Caco-2 (cell line): ENCODE results near the gene SPOP. TPM values are rescaled to one million over a fixed set of nuclear protein-coding genes. Genes with fewer than 3 reads are reported as not detected.

Experiments used
- BruUV-seq: library from RNA; stranded (reverse); fragments of 400-500 nt; replicated peaks from 2 replicates; lab custom pipeline; 2021; lab: Mats Ljungman, UMichigan
- CTCF ChIA-PET: fragments of 300-600 bp; sonication (Branson Sonifier 250); formaldehyde crosslinking; loops from one replicate; lab custom pipeline; 2022; ENCODE audit warnings: antibody characterized with exemption; lab: Charles Lee
- POLR2A ChIA-PET: fragments of 300-600 bp; sonication (Branson Sonifier 250); formaldehyde crosslinking; loops from one replicate; lab custom pipeline; 2022; ENCODE audit warnings: antibody characterized with exemption; lab: Charles Lee
- DNase-seq, 2 experiments: peaks; one replicate each; pipeline versions ENCODE4 v3.0.0 to v3.0.0-alpha.2; 2020 to 2022
- H3K27me3 ChIP-seq: replicated peaks from 2 replicates; pipeline ENCODE4 v1.6.0; 2011; ENCODE audit warnings: low read length; ENCODE audit not compliant: control insufficient read depth, insufficient read depth
- H3K36me3 ChIP-seq: 2 replicates; pipeline ENCODE4 v1.5.1; 2011; ENCODE audit warnings: low read length; ENCODE audit not compliant: control insufficient read depth, insufficient read depth
- H3K4me1 ChIP-seq: fragments of 250-450 bp; sonication (Bioruptor Pico); 2 replicates; pipeline ENCODE4 v1.5.1; 2020; ENCODE audit warnings: mild to moderate bottlenecking
- H3K4me3 ChIP-seq: 2 replicates; pipeline ENCODE4 v1.5.1; 2011; ENCODE audit warnings: low read depth, mild to moderate bottlenecking, control low read depth, low read length
- H3K9me3 ChIP-seq: fragments of 250-450 bp; sonication (Bioruptor Pico); 2 replicates; pipeline ENCODE4 v1.5.1; 2020; ENCODE audit warnings: mild to moderate bottlenecking, moderate library complexity
- H3K27ac Mint-ChIP-seq: one replicate; pipeline ENCODE4 v1.8.0; 2022; ENCODE audit warnings: mixed read lengths; ENCODE audit not compliant: unreplicated experiment
- H3K27me3 Mint-ChIP-seq: one replicate; pipeline ENCODE4 v1.8.0; 2022; ENCODE audit warnings: mixed read lengths; ENCODE audit not compliant: insufficient read depth, unreplicated experiment
- H3K36me3 Mint-ChIP-seq: one replicate; pipeline ENCODE4 v1.8.0; 2022; ENCODE audit warnings: mild to moderate bottlenecking, mixed read lengths; ENCODE audit not compliant: insufficient read depth, unreplicated experiment
- H3K4me1 Mint-ChIP-seq: one replicate; pipeline ENCODE4 v1.8.0; 2022; ENCODE audit warnings: low read depth, mixed read lengths; ENCODE audit not compliant: unreplicated experiment
- H3K4me3 Mint-ChIP-seq: one replicate; pipeline ENCODE4 v1.8.0; 2022; ENCODE audit warnings: mild to moderate bottlenecking, moderate library complexity, mixed read lengths; ENCODE audit not compliant: unreplicated experiment
- H3K9me3 Mint-ChIP-seq: one replicate; pipeline ENCODE4 v1.8.0; 2022; ENCODE audit warnings: mixed read lengths; ENCODE audit not compliant: unreplicated experiment
- intact Hi-C: fragments of 100-400 bp; cut with micrococcal nuclease; formaldehyde crosslinking; loops from one replicate; pipeline ENCODE4 v1.10.0; 2022; ENCODE audit not compliant: unreplicated experiment
- total RNA-seq: library from RNA; stranded (reverse); gene quantifications from 2 replicates; pipeline ENCODE4 v1.2.3, GENCODE V29; 2022
- TF ChIP-seq, protein P1 (sequence below), 2 experiments: fragments of 200-600 bp in 1 of 2; IDR thresholded peaks; 1 replicate in 1 of 2; 2 replicates in 1 of 2; pipeline versions ENCODE4 v1.5.1 to v1.8.0; 2011 to 2022; ENCODE audit warnings: antibody characterized with exemption in 1 of 2, control low read depth in 1 of 2, inconsistent platforms in 1 of 2, low read depth in 1 of 2, low read length in 1 of 2, mild to moderate bottlenecking in 1 of 2, moderate library complexity in 1 of 2; ENCODE audit not compliant: insufficient read depth in 1 of 2, severe bottlenecking in 1 of 2, unreplicated experiment in 1 of 2

Gene SPOP
- total RNA-seq, 1 experiment from 2014 or later: 70.2 TPM

DNA sequence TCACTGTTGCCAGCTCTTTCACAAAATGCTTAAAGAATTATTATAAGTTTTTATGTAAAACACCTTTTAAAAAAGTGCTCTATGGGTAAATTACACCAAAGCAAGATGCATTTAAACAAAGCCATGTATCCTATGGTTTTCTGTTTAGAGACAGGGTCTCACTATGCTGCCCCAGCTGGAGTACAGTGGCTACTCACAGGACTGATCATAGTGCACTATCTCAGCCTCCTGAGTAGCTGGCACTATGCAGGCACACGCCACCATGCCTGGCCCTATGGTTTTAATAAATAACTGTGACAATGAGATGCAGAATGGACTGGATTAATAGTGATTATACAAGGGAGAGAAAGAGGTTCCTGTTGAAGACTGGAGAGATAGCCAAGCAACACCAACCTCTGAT lies 40.2 kb downstream of the SPOP start:
- POLR2A ChIA-PET: no interaction called here
- Mint-ChIP-seq H3K4me3 (no peak overlapping the region), H3K27ac (no peak overlapping the region), H3K36me3 (no peaks in the 10 kb centered on the region), H3K4me1 (no peaks in the 10 kb centered on the region), H3K27me3 (no peaks in the 10 kb centered on the region), H3K9me3 (no peaks in the 10 kb centered on the region)
- no TSS peak for BruUV-seq
- intact Hi-C loops: no loop called here
- DNase-seq: no peak
- TF ChIP-seq, protein P1, sequence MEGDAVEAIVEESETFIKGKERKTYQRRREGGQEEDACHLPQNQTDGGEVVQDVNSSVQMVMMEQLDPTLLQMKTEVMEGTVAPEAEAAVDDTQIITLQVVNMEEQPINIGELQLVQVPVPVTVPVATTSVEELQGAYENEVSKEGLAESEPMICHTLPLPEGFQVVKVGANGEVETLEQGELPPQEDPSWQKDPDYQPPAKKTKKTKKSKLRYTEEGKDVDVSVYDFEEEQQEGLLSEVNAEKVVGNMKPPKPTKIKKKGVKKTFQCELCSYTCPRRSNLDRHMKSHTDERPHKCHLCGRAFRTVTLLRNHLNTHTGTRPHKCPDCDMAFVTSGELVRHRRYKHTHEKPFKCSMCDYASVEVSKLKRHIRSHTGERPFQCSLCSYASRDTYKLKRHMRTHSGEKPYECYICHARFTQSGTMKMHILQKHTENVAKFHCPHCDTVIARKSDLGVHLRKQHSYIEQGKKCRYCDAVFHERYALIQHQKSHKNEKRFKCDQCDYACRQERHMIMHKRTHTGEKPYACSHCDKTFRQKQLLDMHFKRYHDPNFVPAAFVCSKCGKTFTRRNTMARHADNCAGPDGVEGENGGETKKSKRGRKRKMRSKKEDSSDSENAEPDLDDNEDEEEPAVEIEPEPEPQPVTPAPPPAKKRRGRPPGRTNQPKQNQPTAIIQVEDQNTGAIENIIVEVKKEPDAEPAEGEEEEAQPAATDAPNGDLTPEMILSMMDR (IDR thresholded peaks at IDR 0.05; ENCODE audit: insufficient read depth in 1 of 2, low read depth in 1 of 2, low read length in 1 of 2, severe bottlenecking in 1 of 2, unreplicated experiment in 1 of 2): no peak
- Histone ChIP-seq H3K36me3 (no peaks in the 10 kb centered on the region), H3K4me3 (no peak overlapping the region), H3K9me3 (peaks cover 7% of the 10 kb centered on the region; the same call in 1 of the 2 replicates), H3K4me1 (peaks cover 5% of the 10 kb centered on the region; the same call in 1 of the 2 replicates), H3K27me3 (no peaks in the 10 kb centered on the region)
- CTCF ChIA-PET: interaction anchor here (1.5 kb wide), 1 partner anchor 19 kb away, joined by 7 read pairs; no protein-coding TSS in a partner anchor

DNA sequence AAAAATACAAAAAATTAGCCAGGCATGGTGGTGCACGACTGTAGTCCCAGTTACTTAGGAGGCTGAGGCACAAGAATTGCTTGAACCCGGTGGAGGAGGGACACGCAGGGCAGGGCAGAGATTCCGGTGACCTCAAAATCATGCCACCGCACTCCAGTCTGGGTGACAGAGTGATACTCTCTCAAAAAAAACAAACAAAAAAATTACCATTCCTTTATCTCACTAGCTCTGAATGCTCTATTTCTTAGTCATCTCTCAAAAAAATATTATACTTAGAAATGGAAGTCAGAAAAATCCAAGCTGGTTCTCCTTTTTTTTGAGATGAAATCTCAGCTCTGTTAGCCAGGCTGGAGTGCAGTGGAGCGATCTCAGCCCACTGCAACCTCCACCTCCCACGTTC lies 40.8 kb downstream of the SPOP start:
- TF ChIP-seq, protein P1 (IDR thresholded peaks at IDR 0.05; ENCODE audit: insufficient read depth in 1 of 2, low read depth in 1 of 2, low read length in 1 of 2, severe bottlenecking in 1 of 2, unreplicated experiment in 1 of 2): no peak
- Mint-ChIP-seq H3K36me3 (no peaks in the 10 kb centered on the region), H3K9me3 (no peaks in the 10 kb centered on the region), H3K4me1 (peaks cover under 1% of the 10 kb centered on the region), H3K27ac (no peak overlapping the region), H3K27me3 (no peaks in the 10 kb centered on the region), H3K4me3 (no peak overlapping the region)
- Histone ChIP-seq H3K4me3 (no peak overlapping the region), H3K27me3 (no peaks in the 10 kb centered on the region), H3K4me1 (peaks cover 5% of the 10 kb centered on the region; the same call in 1 of the 2 replicates), H3K36me3 (no peaks in the 10 kb centered on the region), H3K9me3 (peaks cover 7% of the 10 kb centered on the region; the same call in 1 of the 2 replicates)
- no TSS peak for BruUV-seq
- CTCF ChIA-PET: interaction anchor here (1.5 kb wide), 1 partner anchor 19 kb away, joined by 7 read pairs; no protein-coding TSS in a partner anchor
- POLR2A ChIA-PET: no interaction called here
- no peak for DNase-seq
- intact Hi-C loops: no loop called here

DNA sequence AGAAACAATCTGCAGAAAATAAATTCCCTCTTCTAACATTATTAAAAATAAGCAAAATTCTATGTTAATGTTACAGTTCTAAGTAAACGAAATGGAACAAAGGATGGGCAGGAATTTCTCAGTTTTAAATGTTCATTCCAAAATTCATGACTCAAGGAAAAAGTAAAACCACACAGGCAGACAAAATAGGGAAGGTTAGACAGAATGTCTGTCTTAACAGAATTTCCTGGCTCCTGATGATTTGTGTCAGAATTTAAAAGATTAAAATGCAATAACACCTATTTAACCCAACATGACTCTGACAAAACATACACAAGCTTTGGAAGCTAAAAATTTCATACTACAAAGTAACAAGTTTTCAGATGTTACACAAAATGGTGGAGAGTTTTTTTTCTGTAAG lies 42.8 kb downstream of the SPOP start:
- H3K9me3 ChIP-seq: peaks cover 7% of the 10 kb centered on the region; the same call in 1 of the 2 replicates
- H3K27me3 Mint-ChIP-seq: no peaks in the 10 kb centered on the region
- peaks cover 11% of the 10 kb centered on the region for H3K4me1 ChIP-seq
- no TSS peak for BruUV-seq
- H3K27me3 ChIP-seq: no peaks in the 10 kb centered on the region
- no peak overlapping the region for H3K4me3 Mint-ChIP-seq
- peaks cover 8% of the 10 kb centered on the region for H3K4me1 Mint-ChIP-seq
- TF ChIP-seq, protein P1 (IDR thresholded peaks at IDR 0.05; ENCODE audit: insufficient read depth in 1 of 2, low read depth in 1 of 2, low read length in 1 of 2, severe bottlenecking in 1 of 2, unreplicated experiment in 1 of 2): no peak
- no peak overlapping the region for H3K27ac Mint-ChIP-seq
- intact Hi-C loops: no loop called here
- ChIA-PET CTCF (interaction anchor here (0.7 to 1.3 kb wide), 2 partner anchors 17 to 37 kb away, joined by 4 to 6 read pairs; no protein-coding TSS in a partner anchor), POLR2A (interaction anchor here (0.6 kb wide), 1 partner anchor 13 kb away, joined by 7 read pairs; no protein-coding TSS in a partner anchor)
- no peak overlapping the region for H3K4me3 ChIP-seq
- no peaks in the 10 kb centered on the region for H3K36me3 ChIP-seq
- DNase-seq: no peak
- no peaks in the 10 kb centered on the region for H3K36me3 Mint-ChIP-seq
- no peaks in the 10 kb centered on the region for H3K9me3 Mint-ChIP-seq
